Neural progenitor cell (in vitro differentiated cells): Measurements from ENCODE around the gene TMEM119.

Source experiments
- CTCF ChIP-seq: fragments of 200-600 bp; sonication (generic); IDR thresholded peaks from 2 replicates; pipeline ENCODE4 v1.5.1; 2017; ENCODE audit warnings: antibody characterized with exemption, mild to moderate bottlenecking
- EZH2phosphoT487 ChIP-seq: fragments of 200-600 bp; sonication (generic); IDR thresholded peaks from 2 replicates; pipeline ENCODE4 v1.6.1; 2017; ENCODE audit warnings: antibody characterized with exemption

- TF ChIP-seq CTCF, result no peak
- no peak for TF ChIP-seq EZH2phosphoT487
Measured at GRCh38 chr12:108568338-108569154, 29.3 kb downstream of the TMEM119 start.
